DMS 273 treated with DMSO at 0.1 percent for 48 hours (cell line): ENCODE data around the gene CUEDC1.

Experiments
- DNase-seq: peaks from one replicate; lab custom pipeline; 2025; lab: John Stamatoyannopoulos, UW

Gene CUEDC1

DNA sequence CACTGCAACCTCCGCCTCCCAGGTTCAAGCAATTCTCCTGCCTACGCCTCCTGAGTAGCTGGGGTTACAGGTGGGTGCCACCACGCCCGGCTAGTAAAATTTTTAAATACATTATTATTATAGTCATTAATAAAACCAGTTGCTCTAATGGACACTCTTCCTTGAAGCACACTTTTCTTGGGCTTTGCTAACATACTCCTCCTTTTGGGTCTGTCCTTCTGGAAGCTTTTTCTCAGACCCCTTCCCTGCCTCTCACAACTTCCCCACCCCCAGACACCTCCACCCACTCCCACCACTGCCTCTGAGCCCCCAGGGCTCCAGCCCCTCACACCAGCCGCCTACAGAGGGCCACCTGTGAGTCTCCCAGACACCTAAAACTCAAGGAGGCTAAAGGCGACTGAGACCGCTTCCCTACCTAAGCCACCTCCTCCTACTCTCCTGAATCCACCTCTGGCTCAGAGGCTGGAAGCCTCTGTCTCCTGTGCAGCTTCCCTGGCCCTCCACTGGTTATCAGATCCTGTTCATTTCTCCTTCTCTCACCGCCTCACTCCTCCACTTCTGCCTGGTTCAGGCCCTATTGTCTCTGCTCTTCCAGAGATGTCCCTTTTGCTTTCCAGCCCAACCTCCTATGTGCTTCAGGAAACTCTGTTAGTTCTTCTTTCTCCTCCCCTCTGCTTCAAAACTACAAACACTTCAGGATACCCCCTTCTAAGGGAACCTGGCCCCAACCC, 2.1 kb upstream of the CUEDC1 start:
- no peak for DNase-seq

GRCh38 chr17:57956291-57957119, 1.3 kb upstream of the CUEDC1 start:
- DNase-seq: no peak

- DNase-seq: no peak
These were observed 622 bp downstream of the CUEDC1 start for GRCh38 chr17:57954397-57955182.

DNA sequence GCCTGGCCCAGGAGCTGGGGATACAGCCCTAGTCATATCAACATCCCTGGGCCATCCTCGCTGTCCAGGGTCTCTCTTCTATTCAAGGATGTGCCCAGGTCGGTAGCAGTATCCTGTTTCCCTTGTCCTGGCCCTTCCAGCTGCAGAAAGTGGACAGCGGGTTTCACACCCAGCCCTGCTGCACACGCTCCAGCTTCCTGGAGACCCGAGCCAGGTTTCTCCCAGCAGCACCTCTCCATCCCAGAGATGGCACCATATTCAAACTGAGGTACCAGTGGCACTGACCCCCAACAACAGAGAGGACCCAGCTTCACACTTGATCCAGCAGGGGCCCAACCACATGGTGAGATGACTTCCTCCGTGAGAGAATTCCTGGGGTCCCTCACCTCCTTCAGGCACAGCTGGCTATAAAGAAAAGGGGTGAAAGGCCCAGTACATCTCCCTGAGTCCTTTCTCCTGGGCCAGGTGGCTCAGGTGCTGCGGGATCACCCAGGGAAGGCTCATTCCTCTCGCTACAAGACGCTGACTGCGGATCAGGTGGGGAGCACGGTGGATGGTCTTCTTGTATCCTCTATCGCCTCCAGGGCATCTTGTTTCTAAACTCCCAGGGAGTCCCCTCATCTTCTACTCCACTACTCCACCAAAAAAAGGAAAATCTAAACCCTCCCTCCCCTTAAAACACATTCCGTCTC, 1.4 kb downstream of the CUEDC1 start:
- DNase-seq: no peak

DNA sequence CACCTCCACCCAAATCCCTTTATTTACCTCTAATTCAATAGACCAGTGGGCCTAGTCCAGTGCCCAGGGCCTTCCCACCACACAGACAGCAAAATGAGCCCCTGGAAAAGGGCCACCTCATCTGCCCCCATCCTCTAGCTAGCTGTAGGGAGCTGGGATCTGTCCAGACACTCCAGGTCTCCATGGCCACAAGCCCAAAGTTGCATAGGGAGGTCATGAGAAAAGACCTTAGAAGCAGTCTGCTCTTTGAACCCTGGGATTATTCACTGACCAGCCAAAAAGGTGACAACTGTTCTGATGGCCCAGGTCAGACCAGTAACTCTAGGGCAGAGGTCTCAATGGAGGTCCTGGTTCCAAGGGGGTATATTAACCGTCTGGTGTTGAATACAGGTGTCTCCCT, 2.0 kb downstream of the CUEDC1 start:
- DNase-seq: no peak

GRCh38 chr17:57949649-57950048, 5.6 kb downstream of the CUEDC1 start:
- no peak for DNase-seq

- DNase-seq: no peak
These were observed 6.4 kb downstream of the CUEDC1 start for GRCh38 chr17:57948555-57949420.

- no peak for DNase-seq
These were observed 7.0 kb downstream of the CUEDC1 start for GRCh38 chr17:57948169-57948554.

- DNase-seq: no peak
These were observed 7.8 kb downstream of the CUEDC1 start for GRCh38 chr17:57947369-57947768.

GRCh38 chr17:57946798-57947358, 8.3 kb downstream of the CUEDC1 start:
- no peak for DNase-seq

DNA sequence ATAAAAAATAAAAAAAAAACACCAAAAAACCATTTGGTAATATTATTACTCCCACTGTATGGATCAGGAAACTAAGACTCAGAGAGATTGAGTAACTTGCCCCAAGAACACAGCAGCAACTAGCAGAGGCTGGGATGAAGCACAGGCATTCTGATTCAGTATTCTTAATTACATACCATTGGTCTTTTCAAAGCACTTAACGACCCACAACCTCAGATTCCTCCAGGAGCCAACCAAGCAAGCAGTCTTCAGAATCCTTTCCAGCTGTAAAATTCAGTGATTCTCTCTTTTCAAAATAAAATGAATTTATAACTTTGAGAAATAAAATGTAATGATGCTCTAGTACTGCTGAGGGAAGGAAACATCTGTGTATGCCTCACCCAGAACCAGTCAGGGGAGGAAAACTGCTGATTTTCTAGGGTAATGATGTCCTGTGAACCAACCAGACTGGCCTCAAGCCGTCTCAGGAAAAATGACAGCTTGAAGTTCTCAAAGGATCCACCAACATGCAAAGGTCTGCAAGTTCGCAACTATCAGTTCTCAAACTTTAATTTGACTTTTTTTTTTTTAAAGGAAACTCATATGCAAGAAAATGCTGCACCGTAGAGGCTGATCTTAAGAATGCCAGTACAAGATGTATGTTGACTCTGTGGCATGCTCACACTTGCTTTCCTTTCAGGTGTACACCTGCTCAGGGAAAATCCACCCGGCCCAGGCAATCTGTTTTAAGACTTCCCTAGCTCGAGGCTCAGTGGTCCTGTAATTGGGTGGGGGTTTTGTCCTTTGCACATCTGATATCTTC, 9.0 kb downstream of the CUEDC1 start:
- no peak for DNase-seq

DNA sequence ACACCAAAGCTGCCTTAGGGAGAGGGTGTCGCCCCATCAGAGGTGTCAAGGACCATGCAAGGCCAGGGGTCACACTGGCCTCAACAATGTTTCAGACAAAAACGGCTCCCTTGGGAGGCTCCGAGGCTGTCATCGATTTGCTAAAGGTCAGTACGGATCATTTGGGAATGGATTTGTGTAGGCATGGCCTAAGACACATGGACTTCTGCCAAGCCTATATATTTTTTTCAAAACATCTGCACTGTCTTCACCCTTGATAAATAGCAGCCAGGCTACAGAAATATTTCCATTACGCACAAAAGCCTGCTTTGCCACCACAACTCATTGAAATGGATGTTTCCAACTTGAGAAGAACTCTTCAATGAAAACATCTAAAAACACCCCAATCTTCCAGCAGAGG, 10.3 kb downstream of the CUEDC1 start:
- DNase-seq: no peak

GRCh38 chr17:57943645-57944044, 11.6 kb downstream of the CUEDC1 start:
- no peak for DNase-seq

DNA sequence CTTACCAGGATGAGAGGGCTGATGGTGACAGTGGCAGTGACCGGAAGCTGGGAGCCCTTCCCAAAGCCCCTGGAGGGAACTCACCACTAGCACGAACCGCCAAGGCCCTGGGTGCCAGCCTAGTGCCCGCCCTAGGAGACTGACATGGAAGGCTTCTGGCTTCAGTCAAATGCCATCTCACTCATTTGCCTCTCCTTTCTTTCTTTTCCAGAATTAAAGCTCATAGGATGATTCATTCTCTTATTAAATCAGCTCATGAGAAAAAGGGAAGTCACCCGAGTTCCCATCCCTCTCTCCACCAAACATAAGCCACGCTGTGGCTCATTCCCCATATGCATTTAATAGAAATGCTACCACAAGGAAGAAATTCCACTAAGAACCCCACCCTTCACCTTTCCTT, 12.1 kb downstream of the CUEDC1 start:
- DNase-seq: no peak

- DNase-seq: no peak
These were observed 13.5 kb downstream of the CUEDC1 start for GRCh38 chr17:57941384-57942370.

GRCh38 chr17:57940653-57941329, 14.4 kb downstream of the CUEDC1 start:
- no peak for DNase-seq

DNA sequence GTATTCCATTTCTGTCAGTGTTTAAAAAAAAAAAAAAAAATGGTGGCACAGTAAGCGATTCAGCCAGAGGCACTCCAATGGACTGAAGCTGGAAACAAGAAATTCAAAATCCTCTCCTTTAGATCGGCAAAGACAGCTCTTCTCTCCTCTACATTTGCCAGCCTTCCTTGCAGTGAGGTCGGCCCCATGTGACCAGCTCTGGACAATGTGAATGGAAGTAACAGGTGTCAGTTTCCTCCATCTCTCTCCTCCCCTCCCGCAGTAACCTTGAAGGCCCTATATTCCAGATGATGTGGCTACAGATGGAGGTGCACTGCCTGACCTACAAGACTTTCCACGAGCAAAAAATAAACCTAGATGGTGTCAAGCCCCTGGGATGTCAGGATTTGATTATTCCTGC, 15.0 kb downstream of the CUEDC1 start:
- DNase-seq: no peak

DNA sequence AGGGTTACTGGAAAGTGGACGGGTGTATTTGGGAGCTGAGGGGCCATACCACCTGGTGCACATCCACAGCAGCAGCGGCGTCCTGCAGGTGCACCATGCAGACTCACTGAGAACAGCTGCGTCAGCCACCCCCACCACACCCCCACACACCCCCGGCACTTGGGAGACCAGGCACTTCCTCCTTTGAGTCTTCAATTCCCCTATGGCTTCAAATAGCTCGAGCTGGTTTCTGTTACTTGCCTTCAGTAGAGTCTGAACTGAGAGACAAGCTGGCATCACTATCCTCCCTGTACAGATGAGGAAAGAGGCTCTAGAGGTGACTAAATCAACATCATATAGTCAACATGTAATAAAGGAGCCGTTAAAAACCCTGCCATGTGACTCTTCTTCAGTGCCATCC, 15.4 kb downstream of the CUEDC1 start:
- DNase-seq: no peak
